NT2/D1 (cell line): ENCODE results near the gene GID4.

Source experiments
- SUZ12 ChIP-seq: IDR thresholded peaks from 2 replicates; pipeline ENCODE4 v1.6.1; 2011; ENCODE audit not compliant: insufficient read length, insufficient read depth; ENCODE audit errors: extremely low read depth
- ZNF274 ChIP-seq: IDR thresholded peaks from 2 replicates; pipeline ENCODE4 v1.6.1; 2011; ENCODE audit warnings: mild to moderate bottlenecking, low read depth, low read length

GRCh38 chr17:18041776-18042175 is 2.6 kb downstream of the GID4 start:
- TF ChIP-seq ZNF274 (no peak), SUZ12 (no peak)
